Sciatic nerve (tissue), 2 donors: Measurements from ENCODE around the gene ZIM2. TPM values are rescaled to one million over a fixed set of nuclear protein-coding genes. Genes with fewer than 3 reads are reported as not detected.
"Not testable (repeated sequence)": the region's sequence is repeated elsewhere in the genome, so short reads cannot be mapped to it uniquely, and the experiment has no call there.

Experiments
- ATAC-seq: fragments of 200-7000 bp; cut with Tn5 transposase; one replicate; pipeline ENCODE4 v1.9.1; 2020; ENCODE audit warnings: mild to moderate bottlenecking, moderate library complexity
- DNase-seq: peaks from one replicate; pipeline ENCODE4 v3.0.0-alpha.2; 2020; ENCODE audit warnings: low spot score
- intact Hi-C: fragments of 100-400 bp; cut with DNase I; formaldehyde crosslinking; loops from one replicate; pipeline ENCODE4 v1.14.2; 2022
- total RNA-seq: library from RNA; stranded (reverse); fragmentation: NEBNext Ultra II Directional; extraction: Animal tissue kit (Norgen Biotek cat#: 25700); gene quantifications from one replicate; pipeline ENCODE4 v1.2.1, GENCODE V29; 2021
- donor health status: DM: no; HTN: no; CAD: no.
- donor health status: DM: no; HTN: no; CAD: no.

ZIM2 gene
- 0.76 TPM for total RNA-seq

DNA sequence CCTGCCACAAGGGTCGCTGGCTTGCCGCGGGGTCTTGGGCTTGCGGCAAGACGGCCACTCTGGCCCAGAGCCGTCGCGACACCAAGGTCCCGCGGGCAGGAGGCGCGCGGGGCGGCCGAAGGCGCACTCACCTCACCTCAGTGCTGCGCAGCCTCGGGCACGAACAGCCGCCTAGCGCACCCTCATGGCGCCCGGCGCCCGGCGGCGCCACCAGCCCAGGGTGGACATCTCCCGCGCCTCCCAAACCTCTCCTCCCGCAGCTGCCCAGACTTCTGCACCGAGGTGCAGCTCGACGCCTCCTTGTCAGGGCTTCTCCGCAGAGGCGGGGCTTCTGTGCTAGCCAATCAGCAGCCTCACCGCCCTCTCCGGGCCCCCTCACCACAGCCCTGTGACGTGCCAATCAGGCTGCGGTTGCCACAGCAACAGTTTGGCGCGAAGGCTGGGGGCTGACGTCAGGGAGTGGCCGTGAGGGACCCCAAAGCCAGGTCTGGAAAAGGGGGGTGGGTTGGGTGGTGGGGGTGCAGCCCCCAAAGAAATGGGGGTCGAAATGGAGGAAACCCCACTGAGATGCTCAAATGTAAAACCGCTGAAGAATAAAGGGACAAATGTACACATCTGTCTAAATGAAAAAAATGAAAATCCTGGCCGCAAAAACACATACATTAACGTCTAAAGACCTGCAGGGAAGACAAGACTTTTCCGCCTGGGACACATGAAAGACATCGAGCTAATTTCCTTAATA lies at the start of gene ZIM2, which contains the start of gene PEG3:
Gene ZIM2, minus strand, starts transcription at position 276 of the 742 bp plus-strand sequence. CDS start 16,449 bp downstream, outside the sequence.
Gene PEG3, minus strand, starts transcription at position 276 of the 742 bp plus-strand sequence. CDS start 16,071 bp downstream, outside the sequence.
- intact Hi-C loops: no loop called here
- ATAC-seq (no peak), DNase-seq (peak; percentile 80)

- DNase-seq: no peak
Observed at GRCh38 chr19:56885173-56885985, 44.9 kb upstream of the ZIM2 start.

GRCh38 chr19:56884441-56884840 lies 43.9 kb upstream of the ZIM2 start:
- ATAC-seq (no peak), DNase-seq (no peak)
- intact Hi-C loops: no loop called here

More at GRCh38 chr19:56885173-56885985, 44.9 kb upstream of the ZIM2 start:
- intact Hi-C loops: no loop called here
- no peak for ATAC-seq

DNA sequence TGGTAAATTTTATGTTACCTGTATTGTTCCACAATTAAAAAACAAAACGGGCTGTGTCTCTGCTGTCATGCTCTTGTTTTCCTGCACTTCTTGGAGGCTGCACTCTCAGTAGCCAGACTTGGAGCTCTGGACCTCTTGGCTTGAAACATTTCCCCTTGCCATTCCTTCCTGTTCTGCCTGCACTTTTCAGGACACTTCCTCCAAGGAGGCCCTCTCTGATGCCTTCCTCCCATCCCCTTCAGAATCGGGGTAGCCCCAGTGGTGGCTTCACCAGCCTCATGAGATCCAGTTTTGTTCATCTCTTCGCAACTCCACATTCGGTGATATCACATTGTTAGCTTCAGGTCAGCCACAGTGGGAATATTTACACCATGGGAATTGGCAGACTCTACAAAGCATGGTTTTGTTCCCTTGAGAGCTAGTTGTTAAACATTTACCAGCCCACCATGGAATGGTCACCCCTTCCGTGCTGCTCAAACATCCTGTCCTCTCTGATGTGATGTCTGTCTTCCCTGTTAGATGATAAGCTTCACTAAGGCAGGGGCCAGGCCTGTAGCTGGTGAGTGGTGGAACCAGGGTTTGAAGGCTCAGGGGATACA lies 40.2 kb upstream of the ZIM2 start:
- no peak for ATAC-seq
- intact Hi-C loops: no loop called here
- DNase-seq: no peak

- DNase-seq (no peak), ATAC-seq (no peak)
- intact Hi-C loops: no loop called here
Observed at GRCh38 chr19:56877069-56877715, 36.7 kb upstream of the ZIM2 start.

GRCh38 chr19:56875717-56876116 lies 35.2 kb upstream of the ZIM2 start:
- ATAC-seq: no peak
- DNase-seq: no peak

GRCh38 chr19:56874530-56874929 lies 34.0 kb upstream of the ZIM2 start:
- ATAC-seq (no peak), DNase-seq (no peak)
- intact Hi-C loops: no loop called here

More at GRCh38 chr19:56875717-56876116, 35.2 kb upstream of the ZIM2 start:
- intact Hi-C loops: no loop called here

DNA sequence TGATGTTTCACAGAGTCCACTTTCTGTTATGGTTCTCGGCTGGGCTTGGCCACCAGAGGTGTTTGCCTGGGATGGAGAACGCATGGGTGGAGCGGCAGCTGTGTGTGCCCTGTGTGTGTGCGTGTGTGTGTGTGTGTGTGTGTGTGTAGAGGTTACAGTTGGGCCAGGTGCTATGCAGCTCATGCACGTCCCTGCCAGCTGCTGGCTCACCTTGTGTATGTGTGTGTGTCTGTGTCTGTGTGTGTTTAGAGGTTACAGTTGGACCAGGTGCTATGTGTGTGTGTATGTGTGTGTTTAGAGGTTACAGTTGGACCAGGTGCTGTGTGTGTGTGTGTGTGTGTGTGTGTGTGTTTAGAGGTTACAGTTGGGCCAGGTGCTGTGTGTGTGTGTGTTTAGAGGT lies 33.0 kb upstream of the ZIM2 start:
- intact Hi-C loops: no loop called here
- DNase-seq (no peak), ATAC-seq (no peak)

- DNase-seq (no peak), ATAC-seq (no peak)
- intact Hi-C loops: no loop called here
Observed at GRCh38 chr19:56869886-56870285, 29.4 kb upstream of the ZIM2 start.

GRCh38 chr19:56868446-56868845 lies 27.9 kb upstream of the ZIM2 start:
- ATAC-seq (no peak), DNase-seq (no peak)
- intact Hi-C loops: no loop called here

GRCh38 chr19:56866538-56866937 lies 26.0 kb upstream of the ZIM2 start:
- intact Hi-C loops: no loop called here
- no peak for ATAC-seq

DNA sequence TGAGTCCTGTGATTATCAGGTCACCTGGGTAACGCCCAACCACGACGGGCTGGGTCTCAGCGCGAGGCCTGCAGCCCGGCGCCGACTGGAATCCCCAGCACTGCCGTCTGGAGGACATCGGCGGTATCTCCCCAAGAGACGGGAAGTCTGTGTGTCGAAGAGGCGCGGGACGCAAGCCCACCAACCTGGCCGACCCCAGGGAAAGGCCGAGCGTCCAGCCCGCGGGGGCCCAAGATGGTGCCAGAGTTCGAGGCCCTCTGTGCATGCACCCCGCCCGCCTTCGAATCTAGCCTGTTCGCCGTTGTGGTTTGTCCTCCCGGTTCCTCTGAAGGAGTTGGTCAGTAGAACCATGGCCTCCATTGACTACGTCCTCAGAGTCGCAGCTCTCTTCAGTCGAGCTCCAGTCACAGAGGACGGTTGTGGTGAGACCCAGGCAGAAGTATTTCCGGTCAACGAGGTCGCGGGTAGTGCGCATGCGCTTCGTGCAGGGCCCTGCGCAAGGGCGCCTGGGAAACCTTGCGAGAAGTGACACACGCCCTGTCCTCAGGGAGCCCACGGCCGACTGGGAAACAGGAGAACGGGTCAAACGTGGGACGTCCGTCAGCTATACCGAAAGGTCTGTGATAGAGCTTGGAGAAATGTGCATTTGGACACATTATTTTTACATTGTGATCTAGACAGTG lies 24.1 kb upstream of the ZIM2 start:
- intact Hi-C loops: no loop called here
- ATAC-seq (no peak), DNase-seq (no peak)

More at GRCh38 chr19:56866538-56866937, 26.0 kb upstream of the ZIM2 start:
- no peak for DNase-seq

GRCh38 chr19:56862741-56863140 lies 22.2 kb upstream of the ZIM2 start:
- ATAC-seq (no peak), DNase-seq (no peak)
- intact Hi-C loops: no loop called here

DNA sequence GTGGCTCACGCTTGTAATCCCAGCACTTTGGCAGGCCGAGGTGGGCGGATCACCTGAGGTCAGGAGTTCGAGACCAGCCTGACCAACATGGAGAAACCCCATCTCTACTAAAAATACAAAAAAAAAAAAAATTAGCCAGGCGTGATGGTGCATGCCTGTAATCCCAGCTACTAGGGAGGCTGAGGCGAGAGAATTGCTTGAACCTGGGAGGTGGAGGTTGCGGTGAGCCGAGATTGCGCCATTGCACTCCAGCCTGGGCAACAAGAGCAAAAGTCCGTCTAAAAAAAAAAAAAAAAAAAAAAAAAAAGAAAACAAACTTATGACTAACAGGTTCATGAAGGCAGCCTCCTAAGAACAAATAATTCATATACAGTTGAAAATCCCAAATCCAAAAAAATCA lies 19.9 kb upstream of the ZIM2 start:
- ATAC-seq, intact Hi-C loops, DNase-seq: not testable (repeated sequence)

DNA sequence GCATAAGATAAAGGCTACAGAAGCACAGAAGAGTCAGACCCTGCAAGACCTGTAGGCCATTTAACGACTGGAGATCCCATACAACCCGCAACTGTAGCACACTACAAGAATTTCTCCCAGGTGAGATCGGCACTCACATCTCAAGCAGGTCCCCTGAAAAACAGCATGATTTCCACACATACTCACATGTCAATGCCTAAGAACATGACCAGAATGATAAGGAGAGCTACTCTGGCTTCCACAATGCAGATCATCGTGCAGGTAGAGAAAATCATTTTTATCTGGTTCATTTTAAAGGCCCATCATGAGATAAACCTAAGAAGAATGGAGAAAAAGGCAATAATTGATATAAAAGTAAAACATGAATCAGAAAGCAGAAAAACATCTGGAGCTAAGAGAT lies 17.5 kb upstream of the ZIM2 start:
- DNase-seq: no peak
- no peak for ATAC-seq
- intact Hi-C loops: no loop called here

DNA sequence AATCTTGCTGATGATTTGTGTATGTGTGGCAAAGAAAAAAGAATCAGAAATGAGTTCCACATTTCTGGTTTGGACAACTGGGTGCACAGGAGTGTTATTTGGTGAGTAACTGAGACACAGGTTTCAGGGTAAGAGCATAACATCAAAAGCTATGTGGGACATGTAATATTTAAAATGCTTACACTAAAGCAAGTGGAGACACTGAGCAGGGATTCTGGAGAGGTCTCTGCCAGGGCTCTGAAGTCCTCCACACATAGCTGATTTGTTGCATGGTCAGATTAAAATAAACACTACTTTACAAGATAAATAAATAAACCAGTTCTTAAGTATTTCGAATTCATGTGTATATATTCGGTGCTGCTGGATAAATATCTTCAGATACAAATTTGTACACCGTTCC lies 16.3 kb upstream of the ZIM2 start:
- intact Hi-C loops: no loop called here
- DNase-seq (no peak), ATAC-seq (no peak)

DNA sequence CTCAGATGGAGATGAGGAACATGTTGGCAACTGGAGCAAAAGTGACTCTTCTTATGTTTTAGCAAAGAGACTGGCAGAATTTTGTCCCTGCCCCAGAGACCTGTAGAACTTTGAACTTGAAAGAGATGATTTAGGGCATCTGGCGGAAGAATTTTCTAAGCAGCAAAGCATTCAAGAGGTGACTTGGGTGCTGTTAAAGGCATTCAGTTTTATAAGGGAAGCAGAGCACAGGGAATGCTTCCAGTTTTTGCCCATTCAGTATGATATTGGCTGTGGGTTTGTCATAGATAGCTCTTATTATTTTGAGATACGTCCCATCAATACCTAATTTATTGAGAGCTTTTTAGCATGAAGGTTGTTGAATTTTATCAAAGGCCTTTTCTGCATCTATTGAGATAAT lies 11.8 kb upstream of the ZIM2 start:
- ATAC-seq, intact Hi-C loops, DNase-seq: not testable (repeated sequence)

GRCh38 chr19:56848166-56848565 lies 7.6 kb upstream of the ZIM2 start:
- DNase-seq (no peak), ATAC-seq (no peak)
- intact Hi-C loops: no loop called here

- ATAC-seq (no peak), DNase-seq (no peak)
- intact Hi-C loops: no loop called here
Observed at GRCh38 chr19:56842412-56842811, 1.9 kb upstream of the ZIM2 start.
